T47D (cell line): ENCODE data around the gene MTG1.
"Not testable (repeated sequence)": the region's sequence is repeated elsewhere in the genome, so short reads cannot be mapped to it uniquely, and the experiment has no call there.

Source experiments
- DNase-seq, 2 experiments: peaks; one replicate each; pipeline versions ENCODE4 v3.0.0 to v3.0.0-alpha.2; 2011 to 2012; ENCODE audit warnings: low read depth in 1 of 2, low spot score in 1 of 2
- JUND ChIP-seq: IDR thresholded peaks from 2 replicates; pipeline ENCODE4 v1.6.1; 2012; ENCODE audit warnings: low read depth
- in situ Hi-C: cut with HindIII; loops from 2 replicates; pipeline ENCODE4 v1.10.0; 2016; ENCODE audit warnings: low sequenced_read_pairs, low pct_unique_long_range_greater_than_20kb

MTG1 gene

GRCh38 chr10:133401981-133402725 is 8.2 kb downstream of the MTG1 start:
- TF ChIP-seq JUND: no peak
- DNase-seq: no peak
- in situ Hi-C loops: no loop called here

GRCh38 chr10:133403359-133403758 is 9.4 kb downstream of the MTG1 start:
- in situ Hi-C loops: no loop called here
- no peak for DNase-seq
- TF ChIP-seq JUND: no peak

GRCh38 chr10:133403784-133404183 is 9.8 kb downstream of the MTG1 start:
- DNase-seq: no peak
- no peak for TF ChIP-seq JUND
- in situ Hi-C loops: no loop called here

GRCh38 chr10:133405272-133405671 is 11.3 kb downstream of the MTG1 start:
- no peak for DNase-seq
- in situ Hi-C loops: no loop called here
- no peak for TF ChIP-seq JUND

GRCh38 chr10:133405844-133406527 is 12.0 kb downstream of the MTG1 start:
- no peak for DNase-seq
- no peak for TF ChIP-seq JUND
- in situ Hi-C loops: no loop called here

- in situ Hi-C loops: no loop called here
- no peak for TF ChIP-seq JUND
- no peak for DNase-seq
These were observed 17.8 kb downstream of the MTG1 start for GRCh38 chr10:133411523-133412380.

- DNase-seq: no peak
- no peak for TF ChIP-seq JUND
- in situ Hi-C loops: no loop called here
These were observed 18.4 kb downstream of the MTG1 start for GRCh38 chr10:133412381-133412711.

GRCh38 chr10:133414401-133414800 is 20.4 kb downstream of the MTG1 start:
- in situ Hi-C loops, DNase-seq: not testable (repeated sequence)

- TF ChIP-seq JUND: no peak
- in situ Hi-C loops: no loop called here
- no peak for DNase-seq
These were observed 21.8 kb downstream of the MTG1 start for GRCh38 chr10:133415752-133416151.

- no peak for TF ChIP-seq JUND
- DNase-seq: no peak
- in situ Hi-C loops: no loop called here
These were observed 24.5 kb downstream of the MTG1 start for GRCh38 chr10:133418289-133418993.

GRCh38 chr10:133419211-133419950 is 25.4 kb downstream of the MTG1 start:
- no peak for TF ChIP-seq JUND
- in situ Hi-C loops: no loop called here
- DNase-seq: no peak

GRCh38 chr10:133420028-133420427 is 26.1 kb downstream of the MTG1 start:
- in situ Hi-C loops: no loop called here
- no peak for DNase-seq
- TF ChIP-seq JUND: no peak
